H9 (cell line): ENCODE results near the gene LIX1. TPM values are rescaled to one million over a fixed set of nuclear protein-coding genes. Genes with fewer than 3 reads are reported as not detected.

ENCODE experiments used
- DNase-seq: peaks from one replicate; pipeline ENCODE4 v3.0.0-alpha.2; 2017
- H2AFZ ChIP-seq: one replicate; pipeline ENCODE4 v1.6.1; 2013; ENCODE audit warnings: mild to moderate bottlenecking, low read length, control low read depth, moderate library complexity
- H2AK5ac ChIP-seq: 2 replicates; pipeline ENCODE4 v1.6.1; 2013; ENCODE audit warnings: low read length, control low read depth, mixed read lengths; ENCODE audit not compliant: insufficient read length
- H2BK120ac ChIP-seq: one replicate; pipeline ENCODE4 v1.6.1; 2013; ENCODE audit warnings: low read depth, mild to moderate bottlenecking, low read length, control low read depth, inconsistent platforms; ENCODE audit not compliant: poor library complexity, severe bottlenecking
- H2BK12ac ChIP-seq: 2 replicates; pipeline ENCODE4 v1.6.1; 2013; ENCODE audit warnings: low read length, control low read depth, mixed read lengths, low read depth; ENCODE audit not compliant: insufficient read length
- H2BK15ac ChIP-seq: 2 replicates; pipeline ENCODE4 v1.6.1; 2013; ENCODE audit warnings: low read depth, low read length, control low read depth
- H2BK20ac ChIP-seq: one replicate; pipeline ENCODE4 v1.6.1; 2013; ENCODE audit warnings: low read depth, mild to moderate bottlenecking, low read length, control low read depth, inconsistent platforms; ENCODE audit not compliant: poor library complexity, severe bottlenecking
- H2BK5ac ChIP-seq: 2 replicates; pipeline ENCODE4 v1.6.1; 2013; ENCODE audit warnings: low read length, control low read depth, mixed read lengths; ENCODE audit not compliant: insufficient read length
- H3K14ac ChIP-seq: 2 replicates; pipeline ENCODE4 v1.6.1; 2013; ENCODE audit warnings: low read length, control low read depth; ENCODE audit not compliant: insufficient read depth
- H3K18ac ChIP-seq: 2 replicates; pipeline ENCODE4 v1.6.1; 2013; ENCODE audit warnings: low read depth, mild to moderate bottlenecking, mixed read lengths, low read length, control low read depth; ENCODE audit not compliant: insufficient read length
- H3K23ac ChIP-seq: 2 replicates; pipeline ENCODE4 v1.6.1; 2013; ENCODE audit warnings: low read length, control low read depth, mixed read lengths, low read depth; ENCODE audit not compliant: insufficient read length
- H3K23me2 ChIP-seq: 2 replicates; pipeline ENCODE4 v1.6.1; 2013; ENCODE audit warnings: low read depth, mild to moderate bottlenecking, mixed read lengths, low read length, control low read depth; ENCODE audit not compliant: insufficient read length, poor library complexity, severe bottlenecking
- H3K27ac ChIP-seq: 2 replicates; pipeline ENCODE4 v1.5.1; 2013; ENCODE audit warnings: low read length, control low read depth, mixed read lengths, low read depth; ENCODE audit not compliant: insufficient read length
- H3K27me3 ChIP-seq: 2 replicates; pipeline ENCODE4 v1.6.1; 2013; ENCODE audit warnings: low read length, control low read depth, inconsistent platforms; ENCODE audit not compliant: insufficient read depth
- H3K4ac ChIP-seq: 2 replicates; pipeline ENCODE4 v1.6.1; 2013; ENCODE audit warnings: low read depth, mild to moderate bottlenecking, control low read depth, inconsistent platforms, low read length, moderate library complexity
- H3K4me1 ChIP-seq: 2 replicates; pipeline ENCODE4 v1.6.1; 2013; ENCODE audit warnings: low read length, control low read depth, inconsistent platforms; ENCODE audit not compliant: insufficient read depth
- H3K4me2 ChIP-seq: 2 replicates; pipeline ENCODE4 v1.6.1; 2013; ENCODE audit warnings: low read length, control low read depth, mixed read lengths; ENCODE audit not compliant: insufficient read length, insufficient read depth
- H3K56ac ChIP-seq: 2 replicates; pipeline ENCODE4 v1.6.1; 2013; ENCODE audit warnings: low read depth, mild to moderate bottlenecking, mixed read lengths, low read length, control low read depth; ENCODE audit not compliant: insufficient read length
- H3K79me1 ChIP-seq: 2 replicates; pipeline ENCODE4 v1.6.1; 2013; ENCODE audit warnings: low read depth, mild to moderate bottlenecking, moderate library complexity, low read length, control low read depth, inconsistent platforms; ENCODE audit not compliant: insufficient read depth, poor library complexity, severe bottlenecking
- H3K79me2 ChIP-seq: 2 replicates; pipeline ENCODE4 v1.6.1; 2013; ENCODE audit warnings: low read length, control low read depth, inconsistent platforms; ENCODE audit not compliant: insufficient read depth
- H3K9ac ChIP-seq: 2 replicates; pipeline ENCODE4 v1.6.1; 2013; ENCODE audit warnings: low read length, control low read depth, mixed read lengths; ENCODE audit not compliant: insufficient read length; ENCODE audit errors: extremely low read depth
- H3K9me3 ChIP-seq: one replicate; pipeline ENCODE4 v1.6.1; 2013; ENCODE audit warnings: low read depth, low read length, inconsistent platforms; ENCODE audit not compliant: control insufficient read depth
- H3T11ph ChIP-seq: one replicate; pipeline ENCODE4 v1.6.1; 2013; ENCODE audit warnings: mild to moderate bottlenecking, low read length, control low read depth, inconsistent platforms
- H4K20me1 ChIP-seq: one replicate; pipeline ENCODE4 v1.6.1; 2013; ENCODE audit not compliant: control insufficient read depth, insufficient read length, insufficient read depth
- H4K5ac ChIP-seq: 2 replicates; pipeline ENCODE4 v1.6.1; 2013; ENCODE audit warnings: low read depth, mild to moderate bottlenecking, mixed read lengths, low read length, control low read depth; ENCODE audit not compliant: insufficient read length
- H4K8ac ChIP-seq: replicated peaks from 2 replicates; pipeline ENCODE4 v1.6.1; 2013; ENCODE audit warnings: low read length, control low read depth, mixed read lengths, low read depth; ENCODE audit not compliant: insufficient read length
- H4K91ac ChIP-seq: 2 replicates; pipeline ENCODE4 v1.6.1; 2013; ENCODE audit warnings: low read depth, mild to moderate bottlenecking, moderate library complexity, mixed read lengths, low read length, control low read depth; ENCODE audit not compliant: insufficient read length
- H3K27ac Mint-ChIP-seq, 3 experiments: 2 replicates in 2 of 3; 3 replicates in 1 of 3; pipeline ENCODE4 v1.8.0; 2020 to 2021; ENCODE audit warnings: mixed read lengths in 3 of 3, mild to moderate bottlenecking in 1 of 3, moderate library complexity in 1 of 3
- H3K27me3 Mint-ChIP-seq: 2 replicates; pipeline ENCODE4 v1.8.0; 2021; ENCODE audit warnings: low read depth, mild to moderate bottlenecking, moderate library complexity, mixed read lengths
- H3K36me3 Mint-ChIP-seq, 3 experiments: 2 replicates in 2 of 3; 3 replicates in 1 of 3; pipeline ENCODE4 v1.8.0; 2020 to 2021; ENCODE audit warnings: low read depth in 3 of 3, mixed read lengths in 3 of 3; ENCODE audit not compliant: insufficient read depth in 1 of 3
- H3K4me1 Mint-ChIP-seq, 2 experiments: 2 replicates each; pipeline ENCODE4 v1.8.0; 2020; ENCODE audit warnings: mixed read lengths in 2 of 2
- H3K4me3 Mint-ChIP-seq, 2 experiments: 2 replicates in 1 of 2; 3 replicates in 1 of 2; pipeline ENCODE4 v1.8.0; 2020 to 2021; ENCODE audit warnings: mild to moderate bottlenecking in 2 of 2, mixed read lengths in 2 of 2, moderate library complexity in 1 of 2
- H3K9me3 Mint-ChIP-seq, 2 experiments: 2 replicates in 1 of 2; 3 replicates in 1 of 2; pipeline ENCODE4 v1.8.0; 2020; ENCODE audit warnings: mild to moderate bottlenecking in 2 of 2, mixed read lengths in 2 of 2, moderate library complexity in 1 of 2
- CTCF ChIP-seq: fragments of 200-600 bp; sonication (generic); conservative IDR thresholded peaks from 3 replicates; pipeline ENCODE4 v1.8.0; 2021; ENCODE audit warnings: antibody characterized with exemption, mild to moderate bottlenecking
- WGBS: extraction: QIAGEN DNeasy Blood & Tissue Kit; methylation state at CpG from one replicate; pipeline ENCODE4 v1.1.7; 2013; ENCODE audit warnings: missing lambda C conversion rate, low lambda C conversion rate, mixed read lengths; ENCODE audit not compliant: insufficient read length; ENCODE audit errors: extremely low coverage; 5-methylcytosine and 5-hydroxymethylcytosine counted together
- total RNA-seq: library from RNA; stranded (reverse); gene quantifications from 2 replicates; pipeline ENCODE4 v1.2.1, GENCODE V29; 2021

Gene LIX1
- total RNA-seq, 1 experiment from 2014 or later: 0.13 TPM

GRCh38 chr5:97143704-97144103, 1.3 kb upstream of the LIX1 start:
- Mint-ChIP-seq H3K27me3 (no peaks in the 10 kb centered on the region), H3K36me3 (no peaks in the 10 kb centered on the region), H3K27ac (no peak overlapping the region), H3K4me1 (peaks cover 27 to 37% of the 10 kb centered on the region in 2 experiments), H3K4me3 (no peak overlapping the region), H3K9me3 (no peaks in the 10 kb centered on the region)
- Histone ChIP-seq H2BK5ac (no peak overlapping the region), H2AK5ac (no peak overlapping the region), H3K4me2 (no peak overlapping the region), H3K56ac (no peak overlapping the region), H2AFZ (no peak overlapping the region), H3K23me2 (no peaks in the 10 kb centered on the region), H3K27ac (no peak overlapping the region), H3K23ac (no peak overlapping the region), H4K8ac (no peak overlapping the region), H3K4me1 (no peaks in the 10 kb centered on the region), H2BK20ac (no peak overlapping the region), H2BK120ac (no peak overlapping the region), H3K79me1 (no peaks in the 10 kb centered on the region), H3K4ac (no peak overlapping the region), H4K5ac (no peak overlapping the region), H2BK12ac (no peak overlapping the region), H3K14ac (no peak overlapping the region), H3K9ac (no peak overlapping the region), H3K27me3 (no peaks in the 10 kb centered on the region), H3T11ph (no peak overlapping the region), H3K79me2 (no peaks in the 10 kb centered on the region), H2BK15ac (no peak overlapping the region), H3K18ac (no peak overlapping the region), H3K9me3 (no peaks in the 10 kb centered on the region), H4K20me1 (no peaks in the 10 kb centered on the region), H4K91ac (no peak overlapping the region)
- TF ChIP-seq CTCF: no peak
- no peak for DNase-seq
- WGBS: no CpG with 5 or more reads among the region's 2 CpGs
